CD4-positive, alpha-beta T cell treated with Interferon alpha-2 for 1 hour (primary cell): ENCODE measurements around the gene IKBIP.
"Not testable (repeated sequence)": the region's sequence is repeated elsewhere in the genome, so short reads cannot be mapped to it uniquely, and the experiment has no call there.

Experiments
- DNase-seq, 2 donors: peaks; one replicate each; pipeline ENCODE4 v3.0.0-alpha.2; 2020 to 2022

IKBIP gene

GRCh38 chr12:98635657-98636323, 8.8 kb downstream of the IKBIP start:
- no peak for DNase-seq

- DNase-seq, result no peak
Measured at GRCh38 chr12:98618952-98619351, 25.6 kb downstream of the IKBIP start.

GRCh38 chr12:98612696-98613334, 31.8 kb downstream of the IKBIP start:
- DNase-seq, result peak in 1 of 2 donors; percentile 9

GRCh38 chr12:98610596-98610995, 34.0 kb downstream of the IKBIP start:
- DNase-seq, result no peak

GRCh38 chr12:98606359-98606988, 38.1 kb downstream of the IKBIP start:
- no peak for DNase-seq

- DNase-seq, result no peak
Measured at GRCh38 chr12:98601924-98602323, 42.7 kb downstream of the IKBIP start.

GRCh38 chr12:98597313-98597712, 47.3 kb downstream of the IKBIP start:
- not testable (repeated sequence) for DNase-seq

- peak in 1 of 2 donors; percentile 46 for DNase-seq
Measured at GRCh38 chr12:98595243-98595988, 49.2 kb downstream of the IKBIP start.

GRCh38 chr12:98594050-98594835, 50.3 kb downstream of the IKBIP start:
- no peak for DNase-seq

- peak; percentile 97 for DNase-seq
Measured at GRCh38 chr12:98593351-98594049, 51.1 kb downstream of the IKBIP start, which contains the start of gene SLC25A3. Gene SLC25A3 (plus strand): TSS chr12:98593686. CDS start chr12:98593979, 293 bp downstream.

GRCh38 chr12:98592825-98593322, 51.7 kb downstream of the IKBIP start:
- DNase-seq, result peak in 1 of 2 donors; percentile 57

GRCh38 chr12:98591209-98591608, 53.4 kb downstream of the IKBIP start:
- no peak for DNase-seq

- DNase-seq, result no peak
Measured at GRCh38 chr12:98587084-98587483, 57.5 kb downstream of the IKBIP start.

- no peak for DNase-seq
Measured at GRCh38 chr12:98582093-98582492, 62.5 kb downstream of the IKBIP start.

GRCh38 chr12:98581101-98581500, 63.5 kb downstream of the IKBIP start:
- no peak for DNase-seq

GRCh38 chr12:98580695-98581094, 63.9 kb downstream of the IKBIP start:
- no peak for DNase-seq

GRCh38 chr12:98579835-98580234, 64.8 kb downstream of the IKBIP start:
- no peak for DNase-seq

GRCh38 chr12:98579347-98579746, 65.2 kb downstream of the IKBIP start:
- no peak for DNase-seq

- DNase-seq, result no peak
Measured at GRCh38 chr12:98578821-98579220, 65.8 kb downstream of the IKBIP start.

GRCh38 chr12:98578392-98578791, 66.2 kb downstream of the IKBIP start:
- DNase-seq, result no peak

GRCh38 chr12:98576795-98577194, 67.8 kb downstream of the IKBIP start:
- DNase-seq, result not testable (repeated sequence)

- no peak for DNase-seq
Measured at GRCh38 chr12:98575013-98575412, 69.6 kb downstream of the IKBIP start.
